ENCODE data around the gene SCAMP5. TPM values are rescaled to one million over a fixed set of nuclear protein-coding genes. Genes with fewer than 3 reads are reported as not detected.

Gene SCAMP5
- total RNA-seq, 1 donor from 2014 or later: 132 TPM

DNA sequence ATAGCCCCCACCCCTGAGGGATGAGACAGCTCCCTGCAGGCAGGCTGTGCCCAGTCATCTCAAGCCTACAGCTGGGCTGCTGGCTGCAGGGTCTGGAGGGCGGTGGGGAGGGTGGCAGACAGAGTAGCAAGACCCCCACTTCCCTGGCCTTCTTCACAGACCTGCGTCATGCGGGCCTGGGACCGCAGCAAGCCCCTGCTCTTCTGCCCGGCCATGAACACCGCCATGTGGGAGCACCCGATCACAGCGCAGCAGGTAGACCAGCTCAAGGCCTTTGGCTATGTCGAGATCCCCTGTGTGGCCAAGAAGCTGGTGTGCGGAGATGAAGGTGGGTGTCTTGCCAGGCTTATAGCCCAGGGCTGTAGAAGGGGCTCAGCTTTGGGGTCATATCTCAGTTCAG is 53.0 kb downstream of the SCAMP5 start:
- H3K4me1 Mint-ChIP-seq (ENCODE audit: unreplicated experiment): peaks cover 62% of the 10 kb centered on the region
- H3K36me3 Mint-ChIP-seq (ENCODE audit: low read depth, unreplicated experiment): peaks cover 17% of the 10 kb centered on the region
- TF ChIP-seq, protein P1, sequence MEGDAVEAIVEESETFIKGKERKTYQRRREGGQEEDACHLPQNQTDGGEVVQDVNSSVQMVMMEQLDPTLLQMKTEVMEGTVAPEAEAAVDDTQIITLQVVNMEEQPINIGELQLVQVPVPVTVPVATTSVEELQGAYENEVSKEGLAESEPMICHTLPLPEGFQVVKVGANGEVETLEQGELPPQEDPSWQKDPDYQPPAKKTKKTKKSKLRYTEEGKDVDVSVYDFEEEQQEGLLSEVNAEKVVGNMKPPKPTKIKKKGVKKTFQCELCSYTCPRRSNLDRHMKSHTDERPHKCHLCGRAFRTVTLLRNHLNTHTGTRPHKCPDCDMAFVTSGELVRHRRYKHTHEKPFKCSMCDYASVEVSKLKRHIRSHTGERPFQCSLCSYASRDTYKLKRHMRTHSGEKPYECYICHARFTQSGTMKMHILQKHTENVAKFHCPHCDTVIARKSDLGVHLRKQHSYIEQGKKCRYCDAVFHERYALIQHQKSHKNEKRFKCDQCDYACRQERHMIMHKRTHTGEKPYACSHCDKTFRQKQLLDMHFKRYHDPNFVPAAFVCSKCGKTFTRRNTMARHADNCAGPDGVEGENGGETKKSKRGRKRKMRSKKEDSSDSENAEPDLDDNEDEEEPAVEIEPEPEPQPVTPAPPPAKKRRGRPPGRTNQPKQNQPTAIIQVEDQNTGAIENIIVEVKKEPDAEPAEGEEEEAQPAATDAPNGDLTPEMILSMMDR (IDR thresholded peaks at IDR 0.05; ENCODE audit: unreplicated experiment): no peak
- H3K27me3 Mint-ChIP-seq (ENCODE audit: unreplicated experiment): peaks cover 4% of the 10 kb centered on the region
- peak overlapping the region; percentile 61 for H3K27ac Mint-ChIP-seq (ENCODE audit: unreplicated experiment)
- no peak overlapping the region for H3K4me3 Mint-ChIP-seq (ENCODE audit: unreplicated experiment)
- no peak for DNase-seq (ENCODE audit: low spot score)
- no peaks in the 10 kb centered on the region for H3K9me3 Mint-ChIP-seq (ENCODE audit: unreplicated experiment)

DNA sequence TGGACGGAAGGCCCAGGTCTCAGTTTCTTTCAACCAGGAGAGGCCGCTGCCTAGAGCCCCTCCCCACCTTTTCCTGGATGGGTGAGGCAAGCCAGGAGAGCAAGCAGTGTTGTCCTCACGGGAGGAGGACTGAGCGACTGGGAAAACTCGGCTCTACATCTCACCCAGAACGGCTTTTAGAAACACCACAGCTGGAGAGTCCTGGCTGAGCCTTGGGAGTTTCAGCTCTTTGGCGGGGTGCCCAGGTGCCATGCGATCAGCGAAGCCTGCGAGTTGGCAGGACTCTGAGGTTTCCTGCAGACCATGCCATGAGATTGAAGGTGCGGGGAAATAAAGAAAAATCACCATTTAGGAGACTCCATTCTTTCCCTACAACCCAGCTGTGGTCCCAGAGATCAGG is 54.0 kb downstream of the SCAMP5 start:
- Mint-ChIP-seq H3K27me3 (ENCODE audit: unreplicated experiment) (peaks cover 4% of the 10 kb centered on the region), H3K27ac (ENCODE audit: unreplicated experiment) (peak overlapping the region; percentile 18), H3K4me1 (ENCODE audit: unreplicated experiment) (peaks cover 65% of the 10 kb centered on the region), H3K36me3 (ENCODE audit: low read depth, unreplicated experiment) (peaks cover 17% of the 10 kb centered on the region), H3K4me3 (ENCODE audit: unreplicated experiment) (no peak overlapping the region), H3K9me3 (ENCODE audit: unreplicated experiment) (no peaks in the 10 kb centered on the region)
- TF ChIP-seq, protein P1 (IDR thresholded peaks at IDR 0.05; ENCODE audit: unreplicated experiment): no peak
- no peak for DNase-seq (ENCODE audit: low spot score)

DNA sequence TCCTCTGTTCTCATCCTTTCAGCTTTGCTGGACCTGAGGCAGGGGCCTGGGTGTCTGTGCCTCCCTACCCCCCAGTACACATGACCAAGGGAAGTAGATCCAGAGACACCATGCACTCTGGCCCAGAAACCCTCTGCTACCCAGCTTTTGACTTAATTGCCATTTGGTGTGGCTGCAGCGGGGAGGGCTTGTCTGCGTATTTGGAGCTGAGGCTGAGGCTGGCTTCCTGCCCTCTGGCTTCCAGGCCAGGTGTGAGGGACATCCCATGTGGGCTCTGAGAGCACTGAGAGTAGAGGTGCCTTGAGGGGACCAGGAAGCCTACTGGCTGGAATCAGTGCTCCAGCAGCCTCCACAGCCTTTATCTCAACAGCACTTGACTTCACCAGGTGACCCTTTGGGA is 54.9 kb downstream of the SCAMP5 start:
- Mint-ChIP-seq H3K4me3 (ENCODE audit: unreplicated experiment) (no peak overlapping the region), H3K4me1 (ENCODE audit: unreplicated experiment) (peaks cover 60% of the 10 kb centered on the region), H3K27me3 (ENCODE audit: unreplicated experiment) (no peaks in the 10 kb centered on the region), H3K9me3 (ENCODE audit: unreplicated experiment) (no peaks in the 10 kb centered on the region), H3K27ac (ENCODE audit: unreplicated experiment) (no peak overlapping the region), H3K36me3 (ENCODE audit: low read depth, unreplicated experiment) (peaks cover 8% of the 10 kb centered on the region)
- no peak for DNase-seq (ENCODE audit: low spot score)
- TF ChIP-seq, protein P1 (IDR thresholded peaks at IDR 0.05; ENCODE audit: unreplicated experiment): no peak

DNA sequence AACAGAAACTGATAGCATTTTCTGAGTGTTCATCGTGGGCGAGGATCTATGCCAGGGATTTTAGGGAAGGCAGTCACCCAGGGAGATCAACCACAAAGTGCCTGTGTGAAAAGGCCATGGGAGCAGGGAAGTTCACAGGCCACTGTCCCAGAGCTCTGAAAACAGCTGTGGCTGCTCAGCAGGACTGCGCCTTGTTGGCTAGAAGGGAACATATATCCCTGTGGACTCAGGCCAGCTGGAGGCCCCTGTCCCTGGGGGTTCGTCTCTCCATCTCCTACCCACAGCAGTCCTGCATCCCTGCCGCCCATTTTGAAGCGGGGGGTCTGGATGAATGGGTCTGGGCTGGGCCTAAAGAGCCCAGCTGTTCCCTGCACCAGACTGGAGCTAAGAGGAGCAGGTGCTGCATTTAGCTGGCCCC is 55.8 kb downstream of the SCAMP5 start:
- peaks cover 57% of the 10 kb centered on the region for H3K4me1 Mint-ChIP-seq (ENCODE audit: unreplicated experiment)
- peaks cover 8% of the 10 kb centered on the region for H3K36me3 Mint-ChIP-seq (ENCODE audit: low read depth, unreplicated experiment)
- no peaks in the 10 kb centered on the region for H3K27me3 Mint-ChIP-seq (ENCODE audit: unreplicated experiment)
- H3K4me3 Mint-ChIP-seq (ENCODE audit: unreplicated experiment): peak overlapping the region; percentile 59
- TF ChIP-seq, protein P1 (IDR thresholded peaks at IDR 0.05; ENCODE audit: unreplicated experiment): no peak
- H3K27ac Mint-ChIP-seq (ENCODE audit: unreplicated experiment): no peak overlapping the region
- H3K9me3 Mint-ChIP-seq (ENCODE audit: unreplicated experiment): no peaks in the 10 kb centered on the region
- DNase-seq (ENCODE audit: low spot score): no peak

DNA sequence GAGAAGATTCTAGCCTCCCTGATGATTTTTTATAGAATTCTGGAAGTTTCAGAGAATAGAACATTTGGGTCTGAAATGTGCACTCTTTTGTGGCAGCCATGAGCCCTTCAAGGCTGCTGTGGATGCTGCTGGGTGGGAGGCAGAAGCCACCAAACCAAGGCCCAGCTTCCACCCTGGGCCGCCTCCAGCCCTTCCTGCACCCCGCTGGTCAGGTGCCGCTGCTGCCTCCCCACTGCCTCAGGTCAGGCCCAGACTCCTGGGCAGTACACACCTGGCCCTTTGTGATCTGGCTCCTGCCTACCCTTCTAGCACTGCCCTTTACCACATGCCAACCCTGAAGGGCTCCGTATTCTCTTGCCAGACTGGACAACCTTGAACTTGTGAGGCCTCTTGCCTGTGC is 56.3 kb downstream of the SCAMP5 start:
- H3K27ac Mint-ChIP-seq (ENCODE audit: unreplicated experiment): no peak overlapping the region
- H3K27me3 Mint-ChIP-seq (ENCODE audit: unreplicated experiment): no peaks in the 10 kb centered on the region
- TF ChIP-seq, protein P1 (IDR thresholded peaks at IDR 0.05; ENCODE audit: unreplicated experiment): no peak
- no peak for DNase-seq (ENCODE audit: low spot score)
- H3K36me3 Mint-ChIP-seq (ENCODE audit: low read depth, unreplicated experiment): peaks cover 8% of the 10 kb centered on the region
- H3K4me3 Mint-ChIP-seq (ENCODE audit: unreplicated experiment): no peak overlapping the region
- no peaks in the 10 kb centered on the region for H3K9me3 Mint-ChIP-seq (ENCODE audit: unreplicated experiment)
- peaks cover 54% of the 10 kb centered on the region for H3K4me1 Mint-ChIP-seq (ENCODE audit: unreplicated experiment)

Measured in endothelial cell (in vitro differentiated cells).